Activated CD4-positive, CD25-positive, alpha-beta regulatory T cell (primary cell): ENCODE data around the gene TMEM81.

Source experiments
- DNase-seq, 4 experiments: peaks; one replicate each; lab custom pipeline; 2025; lab: John Stamatoyannopoulos, UW

The TMEM81 gene

GRCh38 chr1:205059660-205060059, 24.6 kb downstream of the TMEM81 start:
- DNase-seq: no peak

- no peak for DNase-seq
Measured at GRCh38 chr1:205058853-205059252, 25.4 kb downstream of the TMEM81 start.

GRCh38 chr1:205057808-205058575, 26.3 kb downstream of the TMEM81 start:
- no peak for DNase-seq

- DNase-seq: no peak
Measured at GRCh38 chr1:205056956-205057568, 27.2 kb downstream of the TMEM81 start.

- DNase-seq: no peak
Measured at GRCh38 chr1:205056188-205056611, 28.1 kb downstream of the TMEM81 start.

GRCh38 chr1:205054013-205054412, 30.2 kb downstream of the TMEM81 start:
- DNase-seq: no peak

GRCh38 chr1:205053296-205053695, 31.0 kb downstream of the TMEM81 start:
- no peak for DNase-seq

- no peak for DNase-seq
Measured at GRCh38 chr1:205052690-205053089, 31.6 kb downstream of the TMEM81 start.

- no peak for DNase-seq
Measured at GRCh38 chr1:205049479-205049878, 34.8 kb downstream of the TMEM81 start.

GRCh38 chr1:205048382-205048781, 35.9 kb downstream of the TMEM81 start:
- no peak for DNase-seq

GRCh38 chr1:205047764-205048231, 36.5 kb downstream of the TMEM81 start:
- DNase-seq: no peak

GRCh38 chr1:205046870-205047269, 37.4 kb downstream of the TMEM81 start:
- DNase-seq: no peak

- DNase-seq: no peak
Measured at GRCh38 chr1:205045146-205045545, 39.1 kb downstream of the TMEM81 start.

GRCh38 chr1:205044741-205045140, 39.5 kb downstream of the TMEM81 start:
- no peak for DNase-seq

GRCh38 chr1:205043866-205044265, 40.4 kb downstream of the TMEM81 start:
- DNase-seq: no peak

- DNase-seq: no peak
Measured at GRCh38 chr1:205042911-205043806, 41.1 kb downstream of the TMEM81 start, which contains the start of gene CNTN2. Gene CNTN2, plus strand, starts transcription at chr1:205043212. Its CDS starts 9,974 bp downstream, at chr1:205053186.

GRCh38 chr1:205041998-205042910, 42.0 kb downstream of the TMEM81 start:
- no peak for DNase-seq

GRCh38 chr1:205041001-205041715, 43.1 kb downstream of the TMEM81 start:
- DNase-seq: no peak

- DNase-seq: no peak
Measured at GRCh38 chr1:205038132-205038786, 46.0 kb downstream of the TMEM81 start.

- no peak for DNase-seq
Measured at GRCh38 chr1:205037539-205037938, 46.7 kb downstream of the TMEM81 start.
